HepG2 (cell line): ENCODE data around the gene BORCS5. TPM values are rescaled to one million over a fixed set of nuclear protein-coding genes. Genes with fewer than 3 reads are reported as not detected.

Experiments
- CREB1 ChIP-seq, 2 experiments: fragments of 450-650 bp in 1 of 2; IDR thresholded peaks; 2 replicates each; pipeline ENCODE4 v1.6.1; 2016 to 2017; ENCODE audit warnings: control low read depth in 1 of 2, mild to moderate bottlenecking in 1 of 2, missing compliant biosample characterization in 1 of 2, missing genetic modification characterization in 1 of 2
- EP300 ChIP-seq, 3 experiments: sonication (generic) in 1 of 3; formaldehyde crosslinking in 1 of 3; IDR thresholded peaks; 2 replicates each; pipeline versions ENCODE4 v1.5.1 to v1.6.1; 2011 to 2020; ENCODE audit warnings: low read depth in 2 of 3, low read length in 2 of 3, borderline replicate concordance in 1 of 3, improper control_type of control experiment in 1 of 3, mild to moderate bottlenecking in 1 of 3, missing genetic modification reagents in 1 of 3, moderate library complexity in 1 of 3
- HDAC6 ChIP-seq: fragments of 200-600 bp; sonication (generic); IDR thresholded peaks from 2 replicates; pipeline ENCODE4 v1.7.0; 2017; ENCODE audit warnings: mild to moderate bottlenecking, antibody characterized with exemption, low read length, low read depth
- HIVEP1 ChIP-seq: sonication (generic); formaldehyde crosslinking; IDR thresholded peaks from 2 replicates; pipeline ENCODE4 v1.4.0; 2020; ENCODE audit warnings: mild to moderate bottlenecking, missing genetic modification reagents
- NFYC ChIP-seq: IDR thresholded peaks from 2 replicates; pipeline ENCODE4 v1.6.1; 2016; ENCODE audit warnings: missing genetic modification reagents, missing compliant biosample characterization
- SIX4 ChIP-seq: sonication (generic); formaldehyde crosslinking; IDR thresholded peaks from 2 replicates; pipeline ENCODE4 v1.4.0; 2020; ENCODE audit warnings: missing genetic modification reagents
- YEATS2 ChIP-seq: sonication (generic); formaldehyde crosslinking; IDR thresholded peaks from 2 replicates; pipeline ENCODE4 v1.4.0; 2020; ENCODE audit warnings: missing genetic modification reagents, borderline replicate concordance
- ZNF101 ChIP-seq: sonication (generic); formaldehyde crosslinking; IDR thresholded peaks from 2 replicates; pipeline ENCODE4 v1.4.0; 2020; ENCODE audit warnings: mild to moderate bottlenecking, low read depth, missing genetic modification reagents, borderline replicate concordance
- ZNF557 ChIP-seq: sonication (generic); formaldehyde crosslinking; IDR thresholded peaks from 2 replicates; pipeline ENCODE4 v1.4.0; 2020; ENCODE audit warnings: missing genetic modification reagents
- ZSCAN12 ChIP-seq: sonication (generic); formaldehyde crosslinking; IDR thresholded peaks from 2 replicates; pipeline ENCODE4 v1.9.0; 2021; ENCODE audit warnings: mild to moderate bottlenecking, missing genetic modification reagents
- polyA plus RNA-seq, 8 experiments: library from polyadenylated mRNA; depleted of rRNA in 3 of 8; stranded (reverse) in 7 of 8; unstranded in 1 of 8; fragments of >200 nt; fragmentation: Illumina TruSeq in 4 of 8; extraction: Trizol in 4 of 8; gene quantifications; 2 replicates each; pipeline versions ENCODE4 v1.2.1 to v1.2.3, GENCODE V29; 2011 to 2016; ENCODE audit warnings: low read depth in 4 of 8, missing spikeins in 1 of 8, mixed read lengths in 1 of 8; ENCODE audit not compliant: insufficient read depth in 1 of 8
- total RNA-seq, 5 experiments: library from RNA; depleted of rRNA; stranded (reverse); fragments of >200 nt; fragmentation: Illumina TruSeq; extraction: Trizol; gene quantifications; 2 replicates each; pipeline ENCODE4 v1.2.3, GENCODE V29; 2016; ENCODE audit warnings: low read depth in 1 of 5
- TF ChIP-seq, protein P1 (sequence below): sonication (generic); formaldehyde crosslinking; IDR thresholded peaks from 2 replicates; pipeline ENCODE4 v1.4.0; 2020; ENCODE audit warnings: mild to moderate bottlenecking, low read depth, missing genetic modification reagents
- TF ChIP-seq, protein P2 (sequence below): sonication (generic); formaldehyde crosslinking; IDR thresholded peaks from 2 replicates; pipeline ENCODE4 v1.4.0; 2020; ENCODE audit warnings: missing genetic modification reagents
- TF ChIP-seq, protein P3 (sequence below): fragments of 450-650 bp; IDR thresholded peaks from 2 replicates; pipeline ENCODE4 v1.6.1; 2017
- TF ChIP-seq, protein P4 (sequence below): sonication (generic); formaldehyde crosslinking; IDR thresholded peaks from 2 replicates; pipeline ENCODE4; 2020; ENCODE audit warnings: missing genetic modification reagents, mild to moderate bottlenecking, borderline replicate concordance
- TF ChIP-seq, protein P5 (sequence below): IDR thresholded peaks from 2 replicates; pipeline ENCODE4 v1.6.1; 2016; ENCODE audit warnings: missing genetic modification reagents, missing compliant biosample characterization
- TF ChIP-seq, protein P6 (sequence below): sonication (generic); formaldehyde crosslinking; IDR thresholded peaks from 2 replicates; pipeline ENCODE4 v1.5.1; 2020; ENCODE audit warnings: missing genetic modification reagents, mild to moderate bottlenecking, borderline replicate concordance

Gene BORCS5
- total and polyA plus RNA-seq, 2 of the 13 experiments (the other 11 are each of a cell fraction or from before 2014, with no cell fraction given), result 3.9 to 4.7 TPM

DNA sequence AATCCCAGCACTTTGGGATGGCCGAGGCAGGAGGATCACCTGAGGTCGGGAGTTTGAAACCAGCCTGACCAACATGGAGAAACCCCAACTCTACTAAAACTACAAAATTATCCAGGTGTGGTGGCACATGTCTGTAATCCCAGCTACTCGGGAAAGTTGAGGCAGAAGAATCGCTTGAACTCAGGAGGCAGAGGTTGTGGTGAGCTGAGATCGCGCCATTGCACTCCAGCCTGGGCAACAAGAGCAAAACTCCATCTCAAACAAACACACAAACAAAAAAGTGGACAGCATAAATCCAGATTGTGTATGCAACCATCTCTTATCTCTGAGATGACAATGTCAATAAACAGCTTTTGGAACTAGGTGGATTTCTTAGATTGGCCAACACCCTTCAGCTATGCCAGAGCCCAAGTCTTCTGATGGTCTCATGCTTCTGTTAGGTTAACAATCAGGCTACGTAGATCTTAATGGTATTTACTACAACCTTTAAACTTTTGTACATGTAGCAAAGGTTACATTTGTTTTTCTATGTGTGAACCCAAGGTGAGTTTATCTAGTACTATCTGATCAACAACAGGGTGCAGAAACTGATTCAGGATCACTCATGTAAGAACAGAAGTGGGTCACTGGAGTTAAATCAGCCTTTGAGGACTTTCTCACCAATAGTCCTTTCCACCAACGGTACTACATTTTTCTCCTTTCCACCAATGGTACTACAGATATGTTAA is 132.1 kb downstream of the BORCS5 start (continued):
- TF ChIP-seq, protein P1, sequence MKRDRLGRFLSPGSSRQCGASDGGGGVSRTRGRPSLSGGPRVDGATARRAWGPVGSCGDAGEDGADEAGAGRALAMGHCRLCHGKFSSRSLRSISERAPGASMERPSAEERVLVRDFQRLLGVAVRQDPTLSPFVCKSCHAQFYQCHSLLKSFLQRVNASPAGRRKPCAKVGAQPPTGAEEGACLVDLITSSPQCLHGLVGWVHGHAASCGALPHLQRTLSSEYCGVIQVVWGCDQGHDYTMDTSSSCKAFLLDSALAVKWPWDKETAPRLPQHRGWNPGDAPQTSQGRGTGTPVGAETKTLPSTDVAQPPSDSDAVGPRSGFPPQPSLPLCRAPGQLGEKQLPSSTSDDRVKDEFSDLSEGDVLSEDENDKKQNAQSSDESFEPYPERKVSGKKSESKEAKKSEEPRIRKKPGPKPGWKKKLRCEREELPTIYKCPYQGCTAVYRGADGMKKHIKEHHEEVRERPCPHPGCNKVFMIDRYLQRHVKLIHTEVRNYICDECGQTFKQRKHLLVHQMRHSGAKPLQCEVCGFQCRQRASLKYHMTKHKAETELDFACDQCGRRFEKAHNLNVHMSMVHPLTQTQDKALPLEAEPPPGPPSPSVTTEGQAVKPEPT, result no peak
- TF ChIP-seq NFYC (CRISPR knock-in tag), result no peak
- TF ChIP-seq EP300 (IDR thresholded peaks at IDR 0.05; ENCODE audit: low read depth in 2 of 2, low read length in 2 of 2), result peak in 1 of 2 experiments; percentile 80; a peak in 2 of 4 replicates
- TF ChIP-seq EP300 (CRISPR knock-in tag; IDR thresholded peaks at IDR 0.05; ENCODE audit: borderline replicate concordance), result peak; percentile 45; the same call in 1 of the 2 replicates
- no peak for TF ChIP-seq SIX4
- TF ChIP-seq, protein P2, sequence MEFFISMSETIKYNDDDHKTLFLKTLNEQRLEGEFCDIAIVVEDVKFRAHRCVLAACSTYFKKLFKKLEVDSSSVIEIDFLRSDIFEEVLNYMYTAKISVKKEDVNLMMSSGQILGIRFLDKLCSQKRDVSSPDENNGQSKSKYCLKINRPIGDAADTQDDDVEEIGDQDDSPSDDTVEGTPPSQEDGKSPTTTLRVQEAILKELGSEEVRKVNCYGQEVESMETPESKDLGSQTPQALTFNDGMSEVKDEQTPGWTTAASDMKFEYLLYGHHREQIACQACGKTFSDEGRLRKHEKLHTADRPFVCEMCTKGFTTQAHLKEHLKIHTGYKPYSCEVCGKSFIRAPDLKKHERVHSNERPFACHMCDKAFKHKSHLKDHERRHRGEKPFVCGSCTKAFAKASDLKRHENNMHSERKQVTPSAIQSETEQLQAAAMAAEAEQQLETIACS (CRISPR knock-in tag), result no peak
- TF ChIP-seq YEATS2 (CRISPR knock-in tag), result no peak
- TF ChIP-seq ZSCAN12 (CRISPR knock-in tag), result no peak
- TF ChIP-seq CREB1 (IDR thresholded peaks at IDR 0.05), result no peak
- TF ChIP-seq CREB1 (CRISPR knock-in tag; IDR thresholded peaks at IDR 0.05), result peak; percentile 81
- TF ChIP-seq, protein P3, sequence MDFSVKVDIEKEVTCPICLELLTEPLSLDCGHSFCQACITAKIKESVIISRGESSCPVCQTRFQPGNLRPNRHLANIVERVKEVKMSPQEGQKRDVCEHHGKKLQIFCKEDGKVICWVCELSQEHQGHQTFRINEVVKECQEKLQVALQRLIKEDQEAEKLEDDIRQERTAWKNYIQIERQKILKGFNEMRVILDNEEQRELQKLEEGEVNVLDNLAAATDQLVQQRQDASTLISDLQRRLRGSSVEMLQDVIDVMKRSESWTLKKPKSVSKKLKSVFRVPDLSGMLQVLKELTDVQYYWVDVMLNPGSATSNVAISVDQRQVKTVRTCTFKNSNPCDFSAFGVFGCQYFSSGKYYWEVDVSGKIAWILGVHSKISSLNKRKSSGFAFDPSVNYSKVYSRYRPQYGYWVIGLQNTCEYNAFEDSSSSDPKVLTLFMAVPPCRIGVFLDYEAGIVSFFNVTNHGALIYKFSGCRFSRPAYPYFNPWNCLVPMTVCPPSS, result no peak
- TF ChIP-seq ZNF101 (CRISPR knock-in tag), result no peak
- TF ChIP-seq, protein P4, sequence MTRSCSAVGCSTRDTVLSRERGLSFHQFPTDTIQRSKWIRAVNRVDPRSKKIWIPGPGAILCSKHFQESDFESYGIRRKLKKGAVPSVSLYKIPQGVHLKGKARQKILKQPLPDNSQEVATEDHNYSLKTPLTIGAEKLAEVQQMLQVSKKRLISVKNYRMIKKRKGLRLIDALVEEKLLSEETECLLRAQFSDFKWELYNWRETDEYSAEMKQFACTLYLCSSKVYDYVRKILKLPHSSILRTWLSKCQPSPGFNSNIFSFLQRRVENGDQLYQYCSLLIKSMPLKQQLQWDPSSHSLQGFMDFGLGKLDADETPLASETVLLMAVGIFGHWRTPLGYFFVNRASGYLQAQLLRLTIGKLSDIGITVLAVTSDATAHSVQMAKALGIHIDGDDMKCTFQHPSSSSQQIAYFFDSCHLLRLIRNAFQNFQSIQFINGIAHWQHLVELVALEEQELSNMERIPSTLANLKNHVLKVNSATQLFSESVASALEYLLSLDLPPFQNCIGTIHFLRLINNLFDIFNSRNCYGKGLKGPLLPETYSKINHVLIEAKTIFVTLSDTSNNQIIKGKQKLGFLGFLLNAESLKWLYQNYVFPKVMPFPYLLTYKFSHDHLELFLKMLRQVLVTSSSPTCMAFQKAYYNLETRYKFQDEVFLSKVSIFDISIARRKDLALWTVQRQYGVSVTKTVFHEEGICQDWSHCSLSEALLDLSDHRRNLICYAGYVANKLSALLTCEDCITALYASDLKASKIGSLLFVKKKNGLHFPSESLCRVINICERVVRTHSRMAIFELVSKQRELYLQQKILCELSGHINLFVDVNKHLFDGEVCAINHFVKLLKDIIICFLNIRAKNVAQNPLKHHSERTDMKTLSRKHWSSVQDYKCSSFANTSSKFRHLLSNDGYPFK (CRISPR knock-in tag), result no peak
- no peak for TF ChIP-seq ZNF557
- TF ChIP-seq, protein P5, sequence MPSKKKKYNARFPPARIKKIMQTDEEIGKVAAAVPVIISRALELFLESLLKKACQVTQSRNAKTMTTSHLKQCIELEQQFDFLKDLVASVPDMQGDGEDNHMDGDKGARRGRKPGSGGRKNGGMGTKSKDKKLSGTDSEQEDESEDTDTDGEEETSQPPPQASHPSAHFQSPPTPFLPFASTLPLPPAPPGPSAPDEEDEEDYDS (CRISPR knock-in tag), result no peak
- TF ChIP-seq, protein P6, sequence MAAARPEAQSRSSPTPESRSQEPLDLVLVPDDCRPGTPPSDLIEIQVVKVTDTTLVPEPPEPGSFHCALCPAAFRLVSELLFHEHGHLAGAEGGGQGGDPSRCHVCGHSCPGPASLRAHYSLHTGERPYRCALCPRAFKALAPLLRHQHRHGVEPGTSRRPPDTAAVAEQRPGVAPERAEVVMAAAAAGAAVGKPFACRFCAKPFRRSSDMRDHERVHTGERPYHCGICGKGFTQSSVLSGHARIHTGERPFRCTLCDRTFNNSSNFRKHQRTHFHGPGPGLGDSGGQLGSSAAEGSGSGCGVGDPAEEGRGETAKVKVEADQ, result no peak
- no peak for TF ChIP-seq HIVEP1 (CRISPR knock-in tag)
- TF ChIP-seq HDAC6, result no peak
